Kidney tubule cell (primary cell): Measurements from ENCODE around the gene PSMC6.

ENCODE experiments used
- DNase-seq: peaks from one replicate; pipeline ENCODE4 v3.0.0-alpha.2; 2018; ENCODE audit warnings: low spot score

Gene PSMC6

DNA sequence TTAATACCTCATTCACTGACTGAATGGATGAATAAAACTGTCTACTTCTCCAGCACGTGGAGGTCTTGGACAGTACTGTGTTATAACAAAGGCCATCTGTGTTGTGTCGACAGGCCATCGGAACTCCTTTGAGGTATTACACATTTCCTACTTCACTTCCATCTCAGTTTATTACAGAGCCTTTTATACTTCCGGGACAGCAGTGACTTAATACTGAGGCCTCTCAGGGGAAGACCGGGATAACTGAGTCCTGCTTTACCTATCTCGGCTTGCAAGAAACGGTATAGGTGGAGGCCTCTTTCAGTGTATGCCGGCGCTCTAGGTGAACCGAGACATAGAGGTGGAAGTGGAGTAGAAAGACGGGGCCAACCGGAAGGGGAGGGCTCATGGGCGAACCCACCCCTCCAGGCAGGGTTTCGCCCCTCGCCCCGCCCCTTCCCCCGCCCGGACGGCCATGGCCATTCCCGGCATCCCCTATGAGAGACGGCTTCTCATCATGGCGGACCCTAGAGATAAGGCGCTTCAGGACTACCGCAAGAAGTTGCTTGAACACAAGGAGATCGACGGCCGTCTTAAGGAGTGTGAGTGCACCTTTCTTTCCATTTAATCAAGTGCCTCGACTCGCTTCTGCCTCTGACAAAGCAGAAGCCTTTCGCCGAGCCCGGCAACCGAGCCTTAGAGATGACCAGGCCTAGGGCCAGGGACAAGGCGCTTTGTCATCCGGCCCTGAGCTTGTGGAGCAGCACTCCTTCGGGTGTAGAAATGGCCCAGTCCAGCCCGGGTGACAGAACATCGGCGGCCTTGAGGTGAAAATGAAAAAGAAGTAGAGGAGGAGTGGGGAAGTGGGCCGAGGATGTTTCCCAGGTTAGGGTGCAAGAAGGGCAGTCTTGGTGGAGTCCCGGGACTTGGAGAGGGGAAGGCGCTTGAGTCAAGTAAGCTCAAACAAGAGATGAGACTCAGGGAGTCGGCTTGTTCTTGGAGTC, at the start of gene PSMC6:
Gene PSMC6 (plus strand): TSS at position 477 of the 983 bp plus-strand sequence. CDS start 20 bp downstream, at position 497.
- peak; percentile 91 for DNase-seq

DNA sequence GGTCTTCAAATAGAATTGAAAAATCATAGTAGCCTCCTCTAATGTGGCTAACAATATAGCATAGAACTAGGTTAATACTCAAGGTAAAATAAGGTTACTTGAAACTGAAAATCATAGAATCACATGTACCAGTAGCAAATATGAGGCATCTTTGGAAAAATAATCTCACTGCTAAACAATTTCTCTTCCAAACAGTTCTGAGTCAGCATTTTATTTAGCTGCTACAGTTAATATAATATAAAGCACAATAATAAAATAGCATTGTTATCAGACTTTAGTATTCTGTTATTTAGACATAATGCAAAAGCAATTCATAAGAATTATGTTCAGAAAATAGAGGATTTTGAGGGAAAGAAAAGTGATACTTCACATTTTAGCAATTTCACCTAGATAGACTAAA, 46.7 kb upstream of the PSMC6 start:
- DNase-seq = no peak

DNA sequence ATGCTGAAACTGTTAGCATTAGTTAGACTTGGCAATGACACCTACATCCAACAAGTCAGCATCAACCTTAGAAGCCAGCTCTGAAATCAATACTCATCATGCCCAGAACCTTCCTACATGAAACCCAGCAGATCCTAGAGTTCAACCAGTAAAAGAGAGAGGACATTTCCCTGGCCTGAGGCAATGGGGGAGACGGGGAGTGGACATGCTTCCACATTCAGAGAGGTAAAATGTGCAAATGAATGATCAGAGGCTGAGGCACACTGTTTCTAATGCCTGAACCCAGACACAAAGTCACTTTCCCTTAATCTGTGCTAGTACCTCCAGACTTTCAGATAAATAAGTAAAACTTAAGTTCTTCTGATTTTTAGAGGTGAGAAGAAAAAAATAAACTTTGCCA, 46.2 kb upstream of the PSMC6 start:
- no peak for DNase-seq

DNA sequence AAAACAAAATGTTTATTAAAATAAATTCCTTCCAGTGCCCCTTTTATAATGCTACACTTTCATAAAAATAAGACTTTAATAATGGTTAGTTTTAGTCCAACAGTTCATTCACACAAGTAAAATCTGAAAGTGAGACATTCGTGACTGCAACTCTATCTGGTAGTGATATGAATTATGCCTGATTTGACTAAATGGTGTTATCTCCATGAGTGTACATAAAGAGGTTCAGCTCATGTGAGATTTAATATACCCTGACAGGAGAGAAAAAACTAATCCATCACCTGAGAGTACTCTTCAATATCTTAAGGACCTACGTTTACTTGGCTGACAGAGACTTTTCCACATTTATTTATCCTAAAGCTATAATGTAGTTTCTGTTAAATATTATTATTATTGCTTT, 45.7 kb upstream of the PSMC6 start:
- no peak for DNase-seq

DNA sequence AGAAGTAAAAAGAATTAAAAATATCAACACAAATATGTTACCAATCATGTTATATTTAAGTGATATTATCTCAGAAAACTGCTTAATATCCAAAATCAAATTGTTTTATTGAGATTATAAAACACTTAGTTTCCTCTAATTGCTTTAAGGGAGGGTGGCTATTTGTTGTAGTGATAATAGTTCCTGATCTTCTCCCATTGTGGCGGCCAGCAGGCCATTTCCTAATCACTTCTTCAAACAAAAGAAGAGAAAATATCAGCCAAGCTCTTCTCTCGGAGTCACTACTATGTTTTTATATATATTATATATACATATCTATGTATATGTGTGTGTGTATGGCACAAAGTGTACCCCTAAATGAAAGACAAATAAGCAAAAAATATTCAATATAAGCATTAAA, 43.1 kb upstream of the PSMC6 start:
- DNase-seq = no peak

DNA sequence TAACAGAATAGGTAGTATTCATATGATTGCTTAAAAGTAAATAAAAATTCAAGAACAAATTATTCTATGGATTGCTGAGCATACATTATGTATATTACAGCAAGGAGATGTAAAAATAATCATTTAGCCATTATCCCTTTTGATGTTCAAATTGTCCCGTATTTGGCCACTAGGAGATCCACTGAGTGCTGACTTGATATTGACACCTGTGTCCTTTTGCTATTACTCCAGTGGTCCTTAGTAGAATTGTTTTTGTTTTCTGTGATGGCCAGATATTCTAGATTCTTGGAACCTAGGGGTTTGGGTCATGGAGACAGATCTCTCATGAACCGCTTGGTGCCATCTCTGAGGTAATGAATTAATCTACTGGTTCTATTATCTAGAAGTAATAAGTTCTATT, 28.4 kb upstream of the PSMC6 start:
- DNase-seq = peak; percentile 13

DNA sequence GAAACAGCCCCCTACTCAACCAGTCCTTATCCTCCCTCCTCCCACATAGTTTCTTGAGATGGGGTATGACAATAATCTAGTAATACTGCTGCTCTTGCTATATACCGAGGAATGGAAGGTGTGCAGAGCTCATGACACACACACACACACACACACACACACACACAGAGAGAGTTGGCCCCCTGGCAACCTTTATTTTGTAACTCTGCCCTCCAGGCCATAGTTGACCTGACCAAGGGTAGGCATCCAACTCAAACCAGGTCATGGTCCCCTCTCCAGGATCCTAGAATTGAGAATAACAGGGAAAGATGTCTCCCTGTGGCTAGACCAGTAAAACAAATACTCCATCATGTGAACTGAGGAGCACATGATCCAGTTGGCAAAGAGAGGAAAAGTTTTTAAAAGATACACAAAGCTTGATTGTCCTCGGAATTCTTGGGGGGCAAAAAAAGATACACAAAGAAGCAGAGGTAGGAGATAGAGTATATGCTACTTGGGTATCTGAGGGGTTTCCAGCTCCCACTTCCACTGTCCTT, 22.9 kb upstream of the PSMC6 start:
- no peak for DNase-seq

DNA sequence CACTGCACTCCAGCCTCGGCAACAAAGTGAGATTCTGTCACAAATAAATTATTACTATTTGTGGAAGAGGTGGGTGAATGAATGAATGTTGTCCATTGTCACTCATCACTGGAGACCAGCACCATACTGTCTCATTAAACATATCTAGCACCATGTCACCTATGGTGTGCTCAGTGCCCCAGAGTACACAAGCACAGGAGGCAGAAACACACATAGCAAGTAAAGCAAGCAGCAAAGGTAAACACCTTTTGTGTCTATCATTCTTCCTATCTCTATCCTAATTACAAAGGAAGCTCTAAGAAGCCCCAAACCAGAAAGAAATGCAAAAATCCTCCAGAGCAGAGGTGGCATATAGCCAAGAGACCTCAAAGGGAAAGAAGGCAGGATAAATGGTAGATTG, 20.8 kb upstream of the PSMC6 start:
- no peak for DNase-seq

DNA sequence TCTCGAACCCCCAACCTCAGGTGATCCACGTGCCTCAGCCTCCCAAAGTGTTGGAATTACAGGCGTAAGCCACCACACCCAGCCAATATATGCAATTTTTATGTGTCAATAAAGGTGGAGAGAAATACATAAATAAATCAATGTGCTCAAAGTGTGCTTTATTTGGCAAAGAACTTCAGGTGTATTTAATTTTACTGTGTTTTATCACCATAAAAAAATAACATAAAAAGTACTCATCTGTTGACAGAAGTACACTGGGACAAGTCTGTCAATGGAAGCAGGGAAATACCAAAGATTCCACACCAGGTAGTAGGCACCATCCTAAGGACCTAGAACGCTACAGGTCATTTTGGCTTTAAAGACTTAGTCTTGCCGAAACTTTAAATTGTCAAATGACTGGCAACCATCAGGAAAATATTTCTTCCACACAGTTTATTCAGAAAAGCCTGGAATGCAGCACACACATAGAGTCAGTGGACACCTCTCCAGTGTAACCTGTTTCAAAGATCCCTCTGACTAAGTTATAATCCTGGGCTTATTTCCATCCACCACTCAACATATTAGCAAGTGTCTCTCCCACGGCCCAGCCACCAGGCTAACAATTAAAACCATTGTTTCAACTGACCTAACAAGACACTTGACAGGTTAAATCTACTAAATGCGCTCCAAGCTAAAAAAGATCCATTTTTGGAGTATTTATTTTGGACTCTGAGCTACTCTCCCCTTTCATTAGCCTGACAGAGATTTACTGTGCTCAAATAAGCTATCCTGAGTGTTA, 15.8 kb upstream of the PSMC6 start:
- no peak for DNase-seq

DNA sequence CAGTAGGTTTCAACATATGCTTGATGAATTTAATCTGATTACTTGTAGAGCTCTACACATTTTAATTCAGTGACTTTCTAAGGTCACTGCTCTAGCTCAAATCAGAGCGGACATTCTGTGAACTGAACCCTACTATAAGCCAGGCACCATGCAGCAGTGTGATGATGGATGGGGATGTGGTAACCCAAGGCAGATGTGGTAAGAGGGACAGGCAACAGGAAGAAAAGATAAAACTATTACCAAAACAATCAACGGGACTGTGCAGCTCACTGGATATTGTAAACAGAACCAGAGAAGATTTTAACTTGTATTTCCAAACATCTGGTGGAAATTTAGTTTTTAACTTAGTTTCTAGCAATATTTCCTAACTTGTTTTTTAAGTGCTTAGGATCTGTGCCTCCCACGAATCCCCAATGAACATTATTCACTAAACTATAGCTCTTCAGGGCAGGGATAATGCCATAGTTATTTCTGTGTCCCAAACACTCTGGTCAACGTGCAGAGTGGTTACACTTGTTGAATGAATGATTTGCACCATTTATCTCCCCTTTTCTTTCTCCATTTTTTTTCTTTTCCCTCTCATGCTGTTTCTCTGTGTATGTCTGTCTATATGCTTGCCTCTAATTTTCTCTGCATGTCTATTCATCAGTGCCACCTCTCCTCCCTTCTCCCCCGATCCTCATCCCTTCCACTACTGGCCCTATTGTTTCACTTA, 14.6 kb upstream of the PSMC6 start:
- DNase-seq = no peak

DNA sequence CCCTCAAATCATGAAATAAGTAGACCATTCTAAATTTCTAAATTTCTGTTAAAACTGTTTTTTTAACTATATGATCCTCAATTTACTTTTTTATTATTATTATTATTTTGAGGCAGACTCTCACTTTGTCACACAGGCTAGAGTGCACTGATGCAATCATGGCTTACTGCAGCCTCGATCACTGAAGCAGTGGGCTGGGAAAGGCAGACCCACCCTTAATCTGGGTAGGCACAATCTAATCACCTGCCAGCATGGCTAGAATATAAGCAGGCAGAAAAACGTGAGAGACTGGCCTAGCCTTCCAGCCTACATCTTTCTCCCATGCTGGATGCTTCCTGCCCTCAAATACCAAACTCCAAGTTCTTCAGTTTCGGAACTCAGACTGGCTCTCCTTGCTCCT, 14.0 kb upstream of the PSMC6 start:
- DNase-seq = no peak

DNA sequence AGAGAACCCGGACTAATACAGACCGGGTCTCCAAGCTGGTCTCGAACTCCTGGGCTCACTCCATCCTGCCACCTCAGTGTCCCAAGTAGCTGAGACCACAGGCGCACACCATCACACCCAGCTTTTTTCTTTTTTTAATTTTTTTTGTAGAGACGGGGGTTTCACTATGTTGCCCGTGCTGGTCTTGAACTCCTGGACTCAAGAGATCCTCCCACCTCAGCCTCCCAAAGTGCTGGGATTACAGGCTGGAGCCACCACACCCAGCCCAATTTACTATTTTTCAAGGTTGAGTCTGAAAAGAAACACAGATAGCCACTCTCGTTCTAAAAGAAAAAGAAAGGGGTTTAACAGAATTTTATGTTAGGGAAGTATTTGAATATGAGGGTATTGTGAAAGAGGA, 13.5 kb upstream of the PSMC6 start:
- DNase-seq = no peak

DNA sequence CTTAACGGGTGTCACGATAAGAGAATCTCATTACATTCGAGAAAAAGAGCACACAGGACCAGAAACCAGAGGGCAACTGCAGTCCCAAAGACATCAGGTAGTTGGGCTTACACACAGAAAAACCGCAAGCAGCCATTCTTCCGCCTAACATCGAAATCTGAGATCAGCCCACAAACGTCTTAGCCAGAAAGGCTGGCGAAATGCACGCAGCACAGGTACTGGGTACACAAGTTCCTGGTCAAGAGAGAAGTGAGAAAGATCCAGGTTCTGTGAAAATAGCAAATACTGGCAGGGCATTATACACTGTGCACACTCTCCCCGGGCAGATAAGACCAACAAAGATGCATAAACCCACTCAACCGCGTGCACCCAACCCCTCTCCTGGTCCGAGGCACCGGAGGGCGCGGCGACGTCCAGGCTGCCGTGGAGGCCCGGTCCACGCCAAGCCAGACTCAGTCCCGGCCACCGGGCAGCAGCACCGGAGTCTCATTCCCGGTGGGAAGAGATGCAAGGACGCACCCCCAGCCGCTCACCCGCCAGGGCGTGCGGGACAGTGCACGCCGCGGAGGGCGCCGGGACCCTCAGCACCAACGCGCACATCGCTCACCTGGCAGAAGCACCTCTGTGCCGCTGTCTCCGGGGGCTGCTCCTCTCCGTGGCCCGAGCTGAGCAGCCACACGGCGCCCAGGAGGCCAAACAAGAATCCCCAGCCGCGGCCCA, 12.1 kb upstream of the PSMC6 start:
- DNase-seq = peak; percentile 70

DNA sequence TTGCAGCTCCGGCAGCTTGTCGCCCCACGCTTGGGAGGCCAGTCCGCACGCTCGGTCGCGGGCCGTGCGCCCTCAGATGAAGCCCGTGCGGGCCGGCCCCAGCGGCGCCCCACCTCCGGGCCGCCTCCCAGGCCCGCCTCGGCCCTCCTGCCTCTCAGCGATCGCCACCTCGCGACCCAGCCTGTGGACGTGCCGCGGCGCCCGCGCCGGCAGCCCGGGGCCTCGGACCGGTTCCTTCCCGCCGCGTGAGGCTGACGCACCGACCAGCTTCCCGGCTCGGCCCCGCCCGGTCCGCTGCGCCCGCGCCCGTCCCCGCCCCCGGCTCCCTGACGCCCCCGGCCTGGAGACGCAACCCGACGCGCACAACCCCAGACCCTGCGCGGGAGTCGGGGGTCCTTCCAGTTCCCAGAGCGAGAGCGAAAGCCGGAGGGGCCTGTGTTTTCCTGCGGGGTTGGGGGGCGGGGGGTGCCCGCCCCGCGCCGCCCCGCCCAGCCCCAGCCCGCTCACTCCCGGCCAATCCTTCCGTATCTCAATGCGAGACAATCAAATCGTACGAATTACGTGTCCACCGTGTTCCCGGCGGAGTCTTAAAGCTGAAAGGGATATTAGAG, 11.4 kb upstream of the PSMC6 start, which contains the start of gene ERO1A:
Gene ERO1A (minus strand): TSS at position 78 of the 611 bp plus-strand sequence. CDS start 77 bp downstream, at position 1.
- peak; percentile 90 for DNase-seq

DNA sequence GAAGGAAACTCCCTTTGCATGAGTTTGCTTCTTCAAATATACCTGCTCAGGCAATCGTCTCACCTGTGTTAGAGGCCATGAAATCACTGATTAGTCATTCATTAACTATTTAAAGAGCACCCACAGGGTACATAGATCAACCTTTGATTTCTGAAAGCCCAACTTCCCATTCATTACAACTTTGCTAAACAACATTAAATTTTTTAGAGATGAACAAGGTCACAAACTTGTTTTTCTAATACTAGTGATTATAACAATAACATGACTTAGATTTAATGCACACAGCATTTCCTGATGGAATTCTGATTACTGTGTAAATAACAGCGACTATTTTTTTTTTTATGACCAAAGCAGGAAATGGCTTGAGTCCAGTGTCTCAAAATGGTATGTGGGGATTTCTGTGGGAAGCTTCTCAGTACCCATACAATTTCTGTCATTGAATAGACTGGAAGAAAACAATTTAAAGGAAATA, 6.3 kb upstream of the PSMC6 start:
- DNase-seq = peak; percentile 88

DNA sequence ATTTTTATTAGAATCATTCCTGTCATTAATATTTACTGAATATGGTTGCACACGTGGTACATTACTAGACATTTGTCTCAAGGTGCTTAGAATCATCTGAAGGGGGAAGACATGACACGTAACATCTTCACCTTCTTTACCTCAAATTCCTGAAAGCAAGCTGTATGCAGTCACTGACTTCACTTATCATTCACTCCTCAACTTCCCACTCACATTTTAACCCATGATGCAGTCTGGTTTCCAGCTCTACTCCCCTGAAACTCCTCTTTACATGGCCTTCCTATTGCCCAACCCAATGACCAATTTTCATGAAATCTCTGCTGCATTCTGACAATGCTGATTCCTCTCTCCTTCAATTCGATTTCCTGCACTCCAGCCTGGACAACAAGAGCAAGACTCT, 5.8 kb upstream of the PSMC6 start:
- peak; percentile 83 for DNase-seq

DNA sequence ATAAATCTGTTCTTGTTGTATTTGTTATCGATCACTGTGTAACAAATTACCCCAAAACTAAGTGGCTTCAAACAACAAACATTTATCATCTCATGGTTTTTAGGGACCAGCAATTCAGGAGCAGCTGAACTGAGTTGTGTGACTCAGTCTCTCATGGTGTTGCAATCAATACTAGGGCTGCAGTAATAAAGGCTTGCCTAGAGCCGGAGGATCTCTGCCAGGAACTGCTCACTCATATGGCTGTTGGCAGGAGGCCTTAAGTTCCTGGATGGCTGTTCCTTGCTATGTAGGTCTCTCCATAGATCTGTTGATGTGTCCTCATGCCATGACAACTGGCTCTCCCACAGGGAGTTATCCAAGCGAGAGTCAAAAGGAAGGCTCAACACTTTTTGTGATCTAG, 3.8 kb upstream of the PSMC6 start:
- DNase-seq = peak; percentile 82

DNA sequence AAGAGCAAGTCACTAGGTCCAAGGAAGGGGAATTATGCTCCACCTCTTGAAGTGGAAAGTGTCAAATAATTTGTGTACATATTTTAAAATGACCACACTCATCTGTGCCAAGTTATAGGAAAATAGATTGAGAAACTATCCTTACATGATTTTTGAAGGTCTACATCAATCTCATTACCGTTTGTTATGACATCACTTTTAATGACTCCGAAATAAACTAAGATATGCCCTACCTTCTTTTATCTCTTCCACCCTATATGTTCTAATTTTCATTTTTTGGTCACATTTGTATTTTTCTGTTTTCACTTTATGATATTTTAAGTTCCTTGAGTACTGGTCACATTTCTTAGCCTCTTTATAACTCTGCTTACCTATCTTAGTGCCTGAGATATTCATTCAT, 3.3 kb upstream of the PSMC6 start:
- DNase-seq = no peak

DNA sequence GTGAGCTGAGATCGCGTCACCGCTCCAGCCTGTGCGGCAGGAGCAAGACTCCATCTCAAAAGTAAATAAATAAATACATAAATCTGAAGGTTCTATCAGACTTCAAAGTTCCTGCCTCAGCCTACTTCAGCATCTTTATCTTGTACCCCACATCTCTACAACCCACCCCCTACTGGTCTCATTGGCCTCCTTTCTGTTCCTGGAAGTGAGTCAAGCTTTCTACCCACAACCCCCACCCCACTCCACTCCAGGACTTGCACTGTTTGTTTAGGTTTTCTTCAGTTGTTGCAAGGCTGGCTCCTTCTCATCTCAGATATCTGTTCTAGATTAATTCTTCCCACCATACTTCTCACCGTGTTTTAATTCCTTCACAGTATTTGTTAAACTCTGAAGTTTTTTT, 714 bp upstream of the PSMC6 start:
- peak; percentile 40 for DNase-seq

DNA sequence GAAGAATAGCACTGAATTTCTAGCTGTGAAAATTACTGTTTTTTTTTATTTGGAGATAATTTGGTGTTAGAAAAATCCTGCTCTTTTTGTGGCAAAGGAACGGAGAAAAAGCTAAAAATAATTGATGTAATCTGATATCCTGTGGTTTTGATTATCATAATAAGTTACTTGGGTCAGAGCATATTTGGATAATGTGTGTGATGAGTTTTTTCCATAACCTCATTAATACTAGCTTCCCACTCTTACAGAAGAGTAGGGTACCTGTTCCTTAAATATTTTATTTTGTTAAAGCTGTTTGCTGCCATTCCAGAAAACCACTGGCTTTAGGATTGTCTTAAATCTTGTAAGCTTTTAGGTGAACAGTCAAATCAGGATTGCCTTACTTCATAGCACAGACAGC, 4.7 kb downstream of the PSMC6 start:
- no peak for DNase-seq

DNA sequence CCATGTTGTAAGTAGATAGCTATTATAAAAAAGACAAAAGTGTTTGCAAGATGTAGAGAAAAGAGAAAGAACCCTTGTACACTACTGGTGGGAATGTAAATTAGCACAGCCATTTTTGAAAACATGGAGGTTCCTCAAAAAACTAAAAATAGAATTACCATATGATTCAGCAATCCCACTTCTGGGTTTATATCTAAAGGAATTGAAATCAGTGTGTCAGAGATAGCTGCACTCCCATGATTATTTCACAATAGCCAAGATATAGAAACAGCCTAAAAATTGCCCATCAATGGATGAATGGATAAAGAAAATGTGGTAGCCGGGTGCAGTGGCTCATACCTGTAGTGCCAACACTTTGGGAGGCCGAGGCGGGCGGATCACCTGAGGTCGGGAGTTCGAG, 9.2 kb downstream of the PSMC6 start:
- DNase-seq = no peak
